WTC11 (cell line): Measurements from ENCODE around the gene ZNF451.

Experiments used
- AR ChIP-seq: fragments of 250-450 bp; sonication (Bioruptor Pico); IDR thresholded peaks from 2 replicates; pipeline ENCODE4 v1.9.0; 2021; ENCODE audit warnings: mild to moderate bottlenecking
- ATF2 ChIP-seq: sonication (generic); formaldehyde crosslinking; IDR thresholded peaks from 2 replicates; pipeline ENCODE4 v1.8.1; 2022; ENCODE audit warnings: low read depth, missing genetic modification reagents, borderline replicate concordance
- ATF3 ChIP-seq: sonication (generic); formaldehyde crosslinking; conservative IDR thresholded peaks from 2 replicates; pipeline ENCODE4 v1.8.1; 2022; ENCODE audit warnings: mild to moderate bottlenecking, missing genetic modification reagents
- ATF6 ChIP-seq: sonication (generic); formaldehyde crosslinking; IDR thresholded peaks from 2 replicates; pipeline ENCODE4 v1.8.1; 2023; ENCODE audit warnings: mild to moderate bottlenecking, missing genetic modification reagents
- CTCF ChIP-seq: fragments of 200-600 bp; IDR thresholded peaks from 2 replicates; pipeline ENCODE4 v1.8.0; 2022; ENCODE audit warnings: antibody characterized with exemption
- FOXP4 ChIP-seq: sonication (generic); formaldehyde crosslinking; IDR thresholded peaks from 2 replicates; pipeline ENCODE4 v1.8.0; 2022; ENCODE audit warnings: mild to moderate bottlenecking, missing genetic modification reagents
- RELA ChIP-seq: sonication (generic); formaldehyde crosslinking; IDR thresholded peaks from 2 replicates; pipeline ENCODE4 v1.8.1; 2022; ENCODE audit warnings: missing genetic modification reagents, mild to moderate bottlenecking, borderline replicate concordance
- TEAD4 ChIP-seq: sonication (generic); formaldehyde crosslinking; IDR thresholded peaks from 2 replicates; pipeline ENCODE4 v1.8.0; 2022; ENCODE audit warnings: mild to moderate bottlenecking, missing genetic modification reagents
- USF1 ChIP-seq: sonication (generic); formaldehyde crosslinking; IDR thresholded peaks from 2 replicates; pipeline ENCODE4 v1.8.0; 2022; ENCODE audit warnings: mild to moderate bottlenecking, missing genetic modification reagents
- ZMAT4 ChIP-seq: fragments of 250-450 bp; sonication (Bioruptor Pico); IDR thresholded peaks from 2 replicates; pipeline ENCODE4 v1.9.0; 2021; ENCODE audit warnings: mild to moderate bottlenecking
- ZNF121 ChIP-seq: sonication (generic); formaldehyde crosslinking; IDR thresholded peaks from 2 replicates; pipeline ENCODE4 v1.8.0; 2023; ENCODE audit warnings: missing genetic modification reagents

GRCh38 chr6:57130661-57131177 lies 40.7 kb downstream of the ZNF451 start:
- no peak for TF ChIP-seq ZMAT4 (CRISPR knock-in tag)
- TF ChIP-seq ATF6 (CRISPR knock-in tag): no peak
- TF ChIP-seq ZNF121 (CRISPR knock-in tag): no peak
- TF ChIP-seq AR (CRISPR knock-in tag): no peak
- TF ChIP-seq ATF2 (CRISPR knock-in tag): no peak
- TF ChIP-seq FOXP4 (CRISPR knock-in tag): no peak
- no peak for TF ChIP-seq TEAD4 (CRISPR knock-in tag)
- TF ChIP-seq USF1 (CRISPR knock-in tag): no peak
- no peak for TF ChIP-seq ATF3 (CRISPR knock-in tag)
- TF ChIP-seq CTCF: no peak
- no peak for TF ChIP-seq RELA
